SK-N-SH treated with all-trans-retinoic acid at 6 μM for 48 hours (cell line): ENCODE measurements around the gene SHANK3.

Experiments
- ATAC-seq: fragments of 200-7000 bp; cut with Tn5 transposase; 3 replicates; pipeline ENCODE4 v1.9.1; 2020; ENCODE audit warnings: mild to moderate bottlenecking, moderate library complexity
- BACH2 ChIP-seq: fragments of 250-450 bp; sonication (Bioruptor Pico); IDR thresholded peaks from 2 replicates; pipeline ENCODE4 v1.9.0; 2021; ENCODE audit warnings: mild to moderate bottlenecking, borderline replicate concordance
- CREB5 ChIP-seq: fragments of 250-450 bp; sonication (Bioruptor Pico); IDR thresholded peaks from 2 replicates; pipeline ENCODE4 v1.5.1; 2020; ENCODE audit warnings: low read depth, mild to moderate bottlenecking, moderate library complexity
- CSDC2 ChIP-seq: fragments of 250-450 bp; sonication (Bioruptor Pico); IDR thresholded peaks from 2 replicates; pipeline ENCODE4 v1.5.0; 2020; ENCODE audit warnings: mild to moderate bottlenecking, moderate library complexity
- CSRNP3 ChIP-seq: fragments of 250-450 bp; sonication (Bioruptor Pico); IDR thresholded peaks from 2 replicates; pipeline ENCODE4 v1.5.1; 2021; ENCODE audit warnings: mild to moderate bottlenecking, moderate library complexity
- ESRRG ChIP-seq: fragments of 250-450 bp; sonication (Bioruptor Pico); IDR thresholded peaks from 2 replicates; pipeline ENCODE4 v1.6.1; 2021; ENCODE audit warnings: mild to moderate bottlenecking
- GLIS3 ChIP-seq: fragments of 250-450 bp; sonication (Bioruptor Pico); IDR thresholded peaks from 2 replicates; pipeline ENCODE4 v1.5.0; 2020; ENCODE audit warnings: mild to moderate bottlenecking, moderate library complexity
- ISL1 ChIP-seq: fragments of 250-450 bp; sonication (Bioruptor Pico); IDR thresholded peaks from 2 replicates; pipeline ENCODE4 v2.1.2; 2022; ENCODE audit warnings: mild to moderate bottlenecking, moderate library complexity
- OSR1 ChIP-seq: fragments of 250-450 bp; sonication (Bioruptor Pico); IDR thresholded peaks from 2 replicates; pipeline ENCODE4 v1.8.0; 2022; ENCODE audit warnings: moderate library complexity, mild to moderate bottlenecking, inconsistent platforms
- POU6F1 ChIP-seq: fragments of 250-450 bp; sonication (Bioruptor Pico); IDR thresholded peaks from 2 replicates; pipeline ENCODE4 v1.8.0; 2021; ENCODE audit warnings: low read depth, mild to moderate bottlenecking, moderate library complexity, borderline replicate concordance
- PPARA ChIP-seq: fragments of 250-450 bp; sonication (Bioruptor Pico); IDR thresholded peaks from 2 replicates; pipeline ENCODE4 v1.5.0; 2020; ENCODE audit warnings: mild to moderate bottlenecking, borderline replicate concordance
- RARB ChIP-seq: fragments of 250-450 bp; sonication (Bioruptor Pico); IDR thresholded peaks from 2 replicates; pipeline ENCODE4 v1.8.0; 2021; ENCODE audit warnings: mild to moderate bottlenecking, moderate library complexity
- SNAI2 ChIP-seq: fragments of 250-450 bp; sonication (Bioruptor Pico); IDR thresholded peaks from 2 replicates; pipeline ENCODE4 v1.5.0; 2020; ENCODE audit warnings: mild to moderate bottlenecking, moderate library complexity
- TOX ChIP-seq: fragments of 250-450 bp; sonication (Bioruptor Pico); IDR thresholded peaks from 2 replicates; pipeline ENCODE4 v1.8.0; 2021; ENCODE audit warnings: mild to moderate bottlenecking, moderate library complexity, borderline replicate concordance
- TSHZ2 ChIP-seq: fragments of 250-450 bp; sonication (Bioruptor Pico); IDR thresholded peaks from 2 replicates; pipeline ENCODE4 v1.5.0; 2020; ENCODE audit warnings: mild to moderate bottlenecking, moderate library complexity
- ZC3H10 ChIP-seq: fragments of 250-450 bp; sonication (Bioruptor Pico); IDR thresholded peaks from 2 replicates; pipeline ENCODE4 v1.5.1; 2021; ENCODE audit warnings: mild to moderate bottlenecking, moderate library complexity
- ZFP3 ChIP-seq: fragments of 250-450 bp; sonication (Bioruptor Pico); IDR thresholded peaks from 2 replicates; pipeline ENCODE4 v1.5.0; 2020; ENCODE audit warnings: mild to moderate bottlenecking, moderate library complexity
- ZNF565 ChIP-seq: fragments of 450-650 bp; formaldehyde crosslinking; conservative IDR thresholded peaks from 2 replicates; pipeline ENCODE4 v1.5.0; 2020; ENCODE audit warnings: low read depth, mild to moderate bottlenecking, moderate library complexity
- ZNF70 ChIP-seq: fragments of 450-650 bp; formaldehyde crosslinking; IDR thresholded peaks from 2 replicates; pipeline ENCODE4 v1.5.0; 2020; ENCODE audit warnings: mild to moderate bottlenecking, moderate library complexity
- ZNF8 ChIP-seq: fragments of 450-650 bp; formaldehyde crosslinking; IDR thresholded peaks from 2 replicates; pipeline ENCODE4 v1.5.0; 2020; ENCODE audit warnings: mild to moderate bottlenecking, moderate library complexity
- TF ChIP-seq, protein P1 (sequence below): fragments of 250-450 bp; sonication (Bioruptor Pico); IDR thresholded peaks from 2 replicates; pipeline ENCODE4 v1.8.0; 2020; ENCODE audit warnings: mild to moderate bottlenecking, moderate library complexity, borderline replicate concordance

SHANK3 gene

GRCh38 chr22:50683086-50683993, 10.7 kb downstream of the SHANK3 start:
- ATAC-seq = no peak
- no peak for TF ChIP-seq ZNF565 (CRISPR knock-in tag)
- no peak for TF ChIP-seq ISL1 (CRISPR knock-in tag)
- TF ChIP-seq SNAI2 = no peak
- no peak for TF ChIP-seq ZC3H10
- no peak for TF ChIP-seq PPARA (CRISPR knock-in tag)
- TF ChIP-seq CSDC2 (CRISPR knock-in tag) = no peak
- TF ChIP-seq CSRNP3 (CRISPR knock-in tag) = no peak
- TF ChIP-seq, protein P1, sequence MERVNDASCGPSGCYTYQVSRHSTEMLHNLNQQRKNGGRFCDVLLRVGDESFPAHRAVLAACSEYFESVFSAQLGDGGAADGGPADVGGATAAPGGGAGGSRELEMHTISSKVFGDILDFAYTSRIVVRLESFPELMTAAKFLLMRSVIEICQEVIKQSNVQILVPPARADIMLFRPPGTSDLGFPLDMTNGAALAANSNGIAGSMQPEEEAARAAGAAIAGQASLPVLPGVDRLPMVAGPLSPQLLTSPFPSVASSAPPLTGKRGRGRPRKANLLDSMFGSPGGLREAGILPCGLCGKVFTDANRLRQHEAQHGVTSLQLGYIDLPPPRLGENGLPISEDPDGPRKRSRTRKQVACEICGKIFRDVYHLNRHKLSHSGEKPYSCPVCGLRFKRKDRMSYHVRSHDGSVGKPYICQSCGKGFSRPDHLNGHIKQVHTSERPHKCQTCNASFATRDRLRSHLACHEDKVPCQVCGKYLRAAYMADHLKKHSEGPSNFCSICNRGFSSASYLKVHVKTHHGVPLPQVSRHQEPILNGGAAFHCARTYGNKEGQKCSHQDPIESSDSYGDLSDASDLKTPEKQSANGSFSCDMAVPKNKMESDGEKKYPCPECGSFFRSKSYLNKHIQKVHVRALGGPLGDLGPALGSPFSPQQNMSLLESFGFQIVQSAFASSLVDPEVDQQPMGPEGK (CRISPR knock-in tag) = no peak
- TF ChIP-seq TOX (CRISPR knock-in tag) = no peak
- no peak for TF ChIP-seq ZFP3
- no peak for TF ChIP-seq CREB5 (CRISPR knock-in tag)
- no peak for TF ChIP-seq ZNF70 (CRISPR knock-in tag)
- TF ChIP-seq POU6F1 (CRISPR knock-in tag) = no peak
- TF ChIP-seq BACH2 = no peak
- TF ChIP-seq TSHZ2 = no peak
- TF ChIP-seq ESRRG (CRISPR knock-in tag) = no peak
- no peak for TF ChIP-seq RARB (CRISPR knock-in tag)
- no peak for TF ChIP-seq OSR1

- no peak for TF ChIP-seq ISL1 (CRISPR knock-in tag)
- TF ChIP-seq ZFP3 = no peak
- TF ChIP-seq TOX (CRISPR knock-in tag) = no peak
- TF ChIP-seq CSRNP3 (CRISPR knock-in tag) = no peak
- no peak for TF ChIP-seq PPARA (CRISPR knock-in tag)
- no peak for TF ChIP-seq RARB (CRISPR knock-in tag)
- TF ChIP-seq CREB5 (CRISPR knock-in tag) = no peak
- TF ChIP-seq ESRRG (CRISPR knock-in tag) = no peak
- no peak for TF ChIP-seq ZNF8 (CRISPR knock-in tag)
- TF ChIP-seq TSHZ2 = no peak
- TF ChIP-seq GLIS3 (CRISPR knock-in tag) = no peak
- TF ChIP-seq, all 23 proteins: peak for 0
- no peak for ATAC-seq
Observed at GRCh38 chr22:50683994-50684371, 11.4 kb downstream of the SHANK3 start.
